ENCODE measurements around the gene ZBTB16.

ZBTB16 gene

DNA sequence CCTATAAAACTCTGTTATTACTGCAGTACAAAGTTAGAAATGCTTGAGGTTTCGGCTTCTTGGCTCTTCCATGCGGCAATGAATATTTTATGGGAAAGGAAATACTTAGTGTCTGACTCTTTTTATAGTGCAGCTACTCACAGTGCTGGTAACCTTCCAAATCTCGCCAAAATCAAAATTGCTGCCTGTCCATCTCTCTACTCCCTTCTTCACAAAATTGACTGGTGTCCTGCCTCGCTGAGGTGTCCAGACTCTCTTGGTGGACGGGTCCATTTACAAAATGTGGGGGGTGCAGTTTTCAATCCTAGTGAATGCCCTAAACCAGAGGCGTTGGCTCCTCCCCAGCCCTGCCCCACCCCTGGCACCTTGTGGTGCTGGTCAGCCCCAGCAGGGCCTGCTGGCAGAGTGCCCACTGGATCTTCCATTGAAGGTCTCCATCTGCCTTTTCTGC is 73.5 kb downstream of the ZBTB16 start:
- no peak for DNase-seq

- DNase-seq = no peak
Observed at GRCh38 chr11:114133548-114134329, 74.2 kb downstream of the ZBTB16 start.

GRCh38 chr11:114134870-114135269 is 75.4 kb downstream of the ZBTB16 start:
- no peak for DNase-seq

DNA sequence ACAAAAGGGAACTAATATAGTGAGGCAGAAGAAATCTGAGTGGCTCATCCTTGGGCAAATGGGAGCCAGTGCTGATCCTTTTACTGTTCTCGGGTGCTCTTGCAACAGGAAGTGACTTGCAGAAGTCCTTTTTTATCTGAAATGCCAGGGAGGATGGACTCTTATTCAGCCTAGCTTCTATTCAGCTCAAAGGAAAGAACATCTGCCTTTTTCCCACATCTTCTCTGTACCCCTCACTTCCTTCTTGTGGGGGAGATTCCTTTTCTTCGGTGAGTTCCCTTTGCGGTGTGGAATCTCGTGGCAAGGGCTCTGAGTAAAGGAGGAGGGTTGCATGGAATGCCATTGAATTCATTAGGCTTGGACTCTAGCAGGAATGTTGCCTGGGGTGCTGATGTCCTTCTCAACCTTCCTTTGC is 76.2 kb downstream of the ZBTB16 start:
- DNase-seq = no peak

GRCh38 chr11:114136686-114137640 is 77.5 kb downstream of the ZBTB16 start:
- no peak for DNase-seq

- no peak for DNase-seq
Observed at GRCh38 chr11:114137838-114138237, 78.3 kb downstream of the ZBTB16 start.

- no peak for DNase-seq
Observed at GRCh38 chr11:114138411-114138810, 78.9 kb downstream of the ZBTB16 start.

- DNase-seq = no peak
Observed at GRCh38 chr11:114140826-114141225, 81.3 kb downstream of the ZBTB16 start.

DNA sequence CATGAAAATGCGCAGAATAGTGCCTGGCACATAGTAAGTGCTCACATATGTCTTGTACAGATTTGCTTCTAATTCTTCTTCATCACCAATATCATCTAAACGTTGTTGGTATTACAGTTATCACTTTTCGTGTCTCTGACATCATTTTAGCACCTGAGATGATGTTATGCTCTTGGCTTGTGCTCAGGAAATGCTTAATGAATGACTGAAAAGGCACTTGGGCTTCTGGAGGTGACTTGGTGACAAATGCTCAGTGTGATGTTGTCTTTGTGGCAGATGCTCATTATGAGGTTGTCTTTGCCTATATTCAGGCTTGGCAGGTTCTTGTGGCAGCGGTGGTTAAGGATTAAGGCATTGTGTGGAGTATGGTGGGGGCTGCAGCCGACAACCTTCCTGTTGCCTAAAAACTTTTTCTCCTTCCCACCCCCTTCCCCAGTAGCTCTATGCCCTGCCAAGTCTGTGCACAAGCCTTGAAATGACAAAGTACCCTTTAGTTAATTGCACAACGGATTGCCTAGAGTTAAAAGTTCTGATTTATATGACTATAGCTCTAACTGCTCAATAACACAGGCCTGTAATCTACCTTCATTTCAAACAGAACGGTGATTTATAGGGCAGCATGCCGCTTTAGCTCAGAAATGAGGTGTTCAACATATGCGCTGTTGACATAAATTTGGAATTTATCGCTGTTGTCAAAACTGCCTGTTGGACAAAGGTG is 82.5 kb downstream of the ZBTB16 start:
- DNase-seq = no peak

GRCh38 chr11:114142707-114143106 is 83.2 kb downstream of the ZBTB16 start:
- no peak for DNase-seq

GRCh38 chr11:114145166-114145775 is 85.8 kb downstream of the ZBTB16 start:
- no peak for DNase-seq

- DNase-seq = no peak
Observed at GRCh38 chr11:114147375-114148012, 88.0 kb downstream of the ZBTB16 start.

GRCh38 chr11:114148013-114148382 is 88.5 kb downstream of the ZBTB16 start:
- DNase-seq = no peak

DNA sequence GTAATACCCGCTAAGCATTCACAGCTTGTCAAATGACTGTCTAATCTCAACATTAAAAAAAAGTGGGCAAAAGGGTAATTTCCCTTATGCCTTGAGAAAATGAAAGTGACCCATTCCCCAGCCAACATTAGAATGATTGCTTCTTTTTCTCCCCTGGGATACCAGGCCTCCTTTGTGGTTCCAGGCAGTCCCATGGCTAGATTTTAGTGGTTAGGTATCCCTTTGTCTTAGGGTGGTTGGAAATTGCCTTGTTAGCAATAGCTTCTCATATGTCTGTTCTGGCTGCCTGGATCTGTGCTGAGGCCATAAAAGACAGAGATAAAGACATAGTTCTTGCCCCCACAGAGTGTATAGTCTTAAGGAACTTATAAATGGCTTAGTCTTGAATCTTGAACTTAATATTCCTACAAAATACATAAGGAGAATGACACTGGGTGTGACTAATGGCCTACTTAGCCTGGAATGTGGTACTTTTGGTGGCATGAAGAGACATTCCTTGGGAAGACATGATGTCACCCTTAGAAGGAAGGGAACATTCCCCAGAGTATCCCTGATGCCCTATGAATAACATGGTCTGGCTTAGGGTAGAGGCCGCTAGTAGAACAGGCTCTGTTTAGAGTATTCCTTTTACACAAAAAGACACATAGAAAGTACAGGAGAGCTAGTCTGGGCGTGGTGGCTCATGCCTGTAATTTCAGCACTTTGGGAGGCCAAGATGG is 90.3 kb downstream of the ZBTB16 start:
- no peak for DNase-seq

DNA sequence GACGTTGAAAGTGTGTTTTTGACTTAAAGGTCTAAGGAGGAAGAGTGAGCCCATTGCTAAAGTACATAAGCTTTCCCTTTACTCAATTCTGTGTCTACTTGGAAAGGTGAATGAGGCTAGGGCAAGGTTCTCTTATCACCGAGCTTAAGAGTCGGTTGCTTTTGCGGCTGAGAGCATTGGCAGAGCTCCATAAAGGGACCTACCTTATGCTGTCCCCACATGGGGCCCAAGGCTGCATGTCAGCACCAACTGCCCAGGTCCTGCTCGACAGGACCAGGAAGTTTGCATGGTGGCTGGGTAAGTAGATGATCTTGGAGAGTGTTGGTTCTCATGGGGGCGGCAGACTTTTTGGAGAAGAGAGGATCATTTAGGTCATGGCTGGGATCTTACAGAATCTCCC is 91.2 kb downstream of the ZBTB16 start:
- no peak for DNase-seq

DNA sequence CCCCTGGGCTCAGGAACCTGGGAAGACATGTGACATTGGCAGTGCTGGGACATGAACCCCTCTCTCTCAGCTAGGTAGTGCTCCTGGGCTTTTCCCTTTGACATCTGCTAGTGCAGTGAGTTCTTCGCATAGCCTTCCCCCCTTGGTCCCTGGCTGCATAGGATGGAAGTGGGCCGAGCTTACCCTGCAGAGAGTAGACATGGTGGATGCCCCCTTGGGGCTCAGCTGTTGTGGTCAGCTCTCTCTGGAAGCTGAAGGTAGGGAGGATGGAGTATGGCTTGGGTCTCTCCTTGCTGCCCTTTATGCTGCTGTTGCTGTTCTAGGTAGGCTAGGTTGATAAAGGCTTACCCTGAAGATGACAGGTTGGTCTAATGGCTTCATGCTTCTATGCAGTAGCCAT is 92.1 kb downstream of the ZBTB16 start:
- no peak for DNase-seq

DNA sequence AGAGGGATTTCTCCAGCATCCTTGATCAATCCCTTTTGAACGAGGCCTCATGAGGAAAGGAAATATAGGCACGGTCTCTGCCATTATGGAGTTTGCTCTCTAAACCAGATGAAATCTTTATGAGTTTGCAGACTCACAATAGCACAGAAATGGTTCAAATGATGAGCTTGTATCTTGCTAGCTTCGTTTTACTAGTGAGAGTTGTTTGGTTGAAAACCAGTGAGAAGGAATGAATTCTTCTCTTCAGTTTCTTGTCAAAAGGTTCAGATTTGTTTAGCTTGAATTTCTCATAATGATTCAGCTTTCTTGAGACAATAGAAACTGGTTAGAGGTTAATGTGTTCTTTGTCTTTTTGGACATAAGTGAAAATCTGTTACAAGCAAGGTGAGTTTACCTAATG is 92.7 kb downstream of the ZBTB16 start:
- no peak for DNase-seq

- no peak for DNase-seq
Observed at GRCh38 chr11:114152785-114153184, 93.3 kb downstream of the ZBTB16 start.

GRCh38 chr11:114153224-114153623 is 93.7 kb downstream of the ZBTB16 start:
- DNase-seq = no peak

GRCh38 chr11:114154271-114155047 is 94.9 kb downstream of the ZBTB16 start:
- DNase-seq = no peak

- no peak for DNase-seq
Observed at GRCh38 chr11:114155116-114155515, 95.6 kb downstream of the ZBTB16 start.

Data from NCI-H526 (cell line).